Astrocyte of the hippocampus (primary cell): ENCODE data around the gene AIG1.
"Not testable (repeated sequence)": the region's sequence is repeated elsewhere in the genome, so short reads cannot be mapped to it uniquely, and the experiment has no call there.

Source experiments
- DNase-seq: peaks from one replicate; pipeline ENCODE4 v3.0.0; 2011; ENCODE audit warnings: low read depth, low spot score

AIG1 gene

GRCh38 chr6:143164565-143165105, 103.9 kb downstream of the AIG1 start:
- peak; percentile 53 for DNase-seq

- DNase-seq = no peak
Measured at GRCh38 chr6:143165315-143165855, 104.7 kb downstream of the AIG1 start.

GRCh38 chr6:143166247-143166695, 105.6 kb downstream of the AIG1 start:
- peak; percentile 49 for DNase-seq

GRCh38 chr6:143167224-143167623, 106.5 kb downstream of the AIG1 start:
- DNase-seq = peak; percentile 27

- DNase-seq = not testable (repeated sequence)
Measured at GRCh38 chr6:143168396-143168816, 107.7 kb downstream of the AIG1 start.

GRCh38 chr6:143169440-143169839, 108.8 kb downstream of the AIG1 start:
- no peak for DNase-seq

- DNase-seq = no peak
Measured at GRCh38 chr6:143174516-143174915, 113.8 kb downstream of the AIG1 start.

GRCh38 chr6:143174951-143175350, 114.3 kb downstream of the AIG1 start:
- DNase-seq = no peak

- peak; percentile 96 for DNase-seq
Measured at GRCh38 chr6:143176090-143177021, 115.7 kb downstream of the AIG1 start.

- DNase-seq = no peak
Measured at GRCh38 chr6:143177706-143178105, 117.0 kb downstream of the AIG1 start.

- no peak for DNase-seq
Measured at GRCh38 chr6:143179096-143179495, 118.4 kb downstream of the AIG1 start.

GRCh38 chr6:143179901-143180612, 119.4 kb downstream of the AIG1 start:
- DNase-seq = no peak

GRCh38 chr6:143180826-143181225, 120.1 kb downstream of the AIG1 start:
- DNase-seq = no peak

- DNase-seq = peak; percentile 78
Measured at GRCh38 chr6:143183666-143184065, 123.0 kb downstream of the AIG1 start.

- DNase-seq = no peak
Measured at GRCh38 chr6:143185288-143185687, 124.6 kb downstream of the AIG1 start.

- DNase-seq = peak; percentile 81
Measured at GRCh38 chr6:143187238-143187923, 126.7 kb downstream of the AIG1 start.

GRCh38 chr6:143188292-143188691, 127.6 kb downstream of the AIG1 start:
- no peak for DNase-seq

- no peak for DNase-seq
Measured at GRCh38 chr6:143191361-143191760, 130.7 kb downstream of the AIG1 start.

- no peak for DNase-seq
Measured at GRCh38 chr6:143192766-143193165, 132.1 kb downstream of the AIG1 start.

GRCh38 chr6:143193571-143194094, 132.9 kb downstream of the AIG1 start:
- no peak for DNase-seq

GRCh38 chr6:143194095-143194589, 133.5 kb downstream of the AIG1 start:
- DNase-seq = no peak
